Suprapubic skin (tissue), 4 donors: ENCODE results near the gene SCFD2.
"Not testable (repeated sequence)": the region's sequence is repeated elsewhere in the genome, so short reads cannot be mapped to it uniquely, and the experiment has no call there.

Experiments used
- CTCF ChIP-seq, 2 donors: fragments of 200-600 bp in 1 of 2; fragments of 450-650 bp in 1 of 2; sonication (generic) in 1 of 2; IDR thresholded peaks; one replicate each; pipeline ENCODE4 v1.5.1; 2016 to 2019; ENCODE audit warnings: antibody characterized with exemption in 2 of 2, mild to moderate bottlenecking in 1 of 2, moderate library complexity in 1 of 2
- EP300 ChIP-seq: sonication (generic); formaldehyde crosslinking; IDR thresholded peaks from one replicate; pipeline ENCODE4 v1.6.1; 2017; ENCODE audit warnings: antibody characterized with exemption
- POLR2A ChIP-seq, 2 donors: fragments of 450-650 bp; IDR thresholded peaks; one replicate each; pipeline ENCODE4 v1.6.1; 2017; ENCODE audit warnings: antibody characterized with exemption in 2 of 2, mild to moderate bottlenecking in 2 of 2, moderate library complexity in 2 of 2
- POLR2AphosphoS5 ChIP-seq, 3 donors: sonication (generic); formaldehyde crosslinking; IDR thresholded peaks; one replicate each; pipeline ENCODE4 v1.6.1; 2017; ENCODE audit warnings: antibody characterized with exemption in 3 of 3

- TF ChIP-seq CTCF (IDR thresholded peaks at IDR 0.05); EP300; POLR2A (IDR thresholded peaks at IDR 0.05); POLR2AphosphoS5 (IDR thresholded peaks at IDR 0.05): not testable (repeated sequence)
Observed at GRCh38 chr4:53057108-53057507, 308.8 kb downstream of the SCFD2 start.
